UCSD-AML1 (cell line): Measurements from ENCODE around the gene UCP1.
"Not testable (repeated sequence)": the region's sequence is repeated elsewhere in the genome, so short reads cannot be mapped to it uniquely, and the experiment has no call there.

Experiments used
- DNase-seq: peaks from one replicate; lab custom pipeline; 2025; ENCODE audit not compliant: unreplicated experiment; lab: John Stamatoyannopoulos, UW

The UCP1 gene

GRCh38 chr4:140556372-140557085 is 12.2 kb downstream of the UCP1 start:
- DNase-seq: no peak

DNA sequence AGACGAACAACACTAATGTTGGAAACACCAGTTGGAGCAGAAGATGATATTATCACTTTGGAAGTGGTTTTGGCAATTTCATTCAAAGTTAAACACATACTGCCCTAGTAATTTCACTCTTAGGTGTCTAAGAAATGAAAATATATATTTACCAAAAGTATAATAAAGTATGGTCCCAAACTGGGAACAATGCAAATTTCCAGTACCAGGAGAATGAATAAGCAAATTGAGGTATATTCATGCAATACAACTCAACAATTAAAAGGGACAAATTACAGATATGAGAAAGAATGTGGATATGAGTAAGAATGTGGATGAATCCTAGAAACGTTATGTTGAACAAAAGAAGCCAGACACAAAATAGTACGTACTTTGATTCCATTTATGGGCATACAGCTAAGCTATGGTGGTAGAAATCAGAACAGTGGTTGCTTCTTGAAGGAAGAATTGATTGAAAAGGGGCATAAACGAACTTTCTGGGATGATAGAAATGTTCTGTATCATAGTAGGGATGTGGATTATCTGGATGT is 34.7 kb downstream of the UCP1 start:
- no peak for DNase-seq

GRCh38 chr4:140529434-140529833 is 39.3 kb downstream of the UCP1 start:
- DNase-seq: no peak

DNA sequence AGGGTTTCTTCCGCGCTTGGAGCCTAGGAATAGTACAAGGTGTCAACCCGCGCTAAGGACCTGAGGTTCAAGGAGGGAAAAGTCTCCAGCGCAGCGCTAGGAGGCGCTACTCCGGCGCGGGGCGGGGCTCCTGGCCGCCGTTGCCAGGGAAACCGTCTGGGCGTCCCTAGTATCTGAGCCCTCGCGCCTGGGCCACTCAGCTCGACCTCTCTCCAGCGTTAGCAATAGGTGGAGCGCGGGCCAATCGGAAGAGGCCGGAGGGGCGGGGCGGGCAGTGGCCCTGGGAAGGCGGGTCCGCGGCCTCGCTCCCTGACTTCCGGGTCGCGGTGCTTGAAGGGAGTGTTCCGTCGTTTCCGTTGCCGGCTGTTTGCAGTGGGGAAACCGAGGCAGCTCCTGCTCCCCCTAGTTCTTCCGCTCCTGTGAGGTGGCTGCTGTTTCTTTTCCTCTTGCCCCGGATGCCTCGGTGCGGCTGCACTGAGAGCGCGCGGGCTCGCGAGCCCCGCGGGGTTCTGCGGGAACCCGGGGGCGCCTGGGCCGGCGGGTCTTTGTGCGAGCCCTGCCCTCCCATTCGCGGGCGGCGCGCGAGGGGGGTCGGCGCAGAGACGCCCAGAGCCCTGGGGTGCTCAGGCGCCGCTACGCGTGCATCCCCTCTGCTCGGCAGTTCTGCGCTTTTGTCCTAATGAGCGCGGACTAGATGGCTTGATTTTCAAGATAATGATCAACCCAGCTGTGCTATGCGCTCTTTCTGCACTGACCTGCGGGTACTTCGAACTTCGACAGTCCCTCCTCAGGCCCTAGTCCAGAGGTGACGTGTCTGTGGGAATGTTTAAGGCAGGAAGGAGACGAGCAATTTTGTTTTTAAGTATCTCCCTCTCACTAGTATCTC is 44.7 kb downstream of the UCP1 start, which contains the start of gene ELMOD2:
Gene ELMOD2, plus strand, starts transcription at position 312 of the 886 bp plus-strand sequence. CDS start 1,261 bp downstream, outside the sequence.
- DNase-seq: peak; percentile 97

- DNase-seq: no peak
Measured at GRCh38 chr4:140523370-140523856, 45.3 kb downstream of the UCP1 start.

GRCh38 chr4:140515423-140515822 is 53.3 kb downstream of the UCP1 start:
- no peak for DNase-seq

GRCh38 chr4:140513765-140514164 is 55.0 kb downstream of the UCP1 start:
- DNase-seq: not testable (repeated sequence)
